Activated CD8-positive, alpha-beta T cell treated with anti-CD3 and anti-CD28 coated beads, Interleukin-2, amount 10 ng/mL, durations not matched to agents 7 days and 5 days (primary cell): ENCODE measurements around the gene ST3GAL4. TPM values are rescaled to one million over a fixed set of nuclear protein-coding genes. Genes with fewer than 3 reads are reported as not detected.
A peak's percentile ranks its signal among the peaks of the same experiment; 100 is the strongest.

Experiments
- ATAC-seq: fragments of 150-1000 bp; cut with Tn5 transposase; one replicate; pipeline ENCODE4 v1.10.0; 2021; ENCODE audit warnings: moderate library complexity
- CTCF ChIA-PET: fragments of 350-600 bp; sonication (Branson Sonifier 250); formaldehyde crosslinking; loops from one replicate; lab custom pipeline; 2021; ENCODE audit warnings: antibody characterized with exemption; lab: Charles Lee
- POLR2A ChIA-PET: fragments of 350-600 bp; sonication (Branson Sonifier 250); formaldehyde crosslinking; loops from one replicate; lab custom pipeline; 2021; ENCODE audit warnings: antibody characterized with exemption; lab: Charles Lee
- DNase-seq: peaks from one replicate; pipeline ENCODE4 v3.0.0-alpha.2; 2020
- H3K27ac Mint-ChIP-seq: one replicate; pipeline ENCODE4 v1.8.0; 2021; ENCODE audit warnings: mild to moderate bottlenecking, mixed read lengths
- H3K27me3 Mint-ChIP-seq: one replicate; pipeline ENCODE4 v1.8.0; 2021; ENCODE audit warnings: low read depth, mixed read lengths
- H3K36me3 Mint-ChIP-seq: one replicate; pipeline ENCODE4 v1.8.0; 2021; ENCODE audit warnings: low read depth, mixed read lengths
- H3K4me1 Mint-ChIP-seq: one replicate; pipeline ENCODE4 v1.8.0; 2021; ENCODE audit warnings: low read depth, mixed read lengths
- H3K4me3 Mint-ChIP-seq: one replicate; pipeline ENCODE4 v1.8.0; 2021; ENCODE audit warnings: mild to moderate bottlenecking, mixed read lengths
- H3K9me3 Mint-ChIP-seq: one replicate; pipeline ENCODE4 v1.8.0; 2022; ENCODE audit warnings: mixed read lengths; ENCODE audit not compliant: insufficient read depth
- total RNA-seq, 2 experiments: library from RNA; stranded (reverse); gene quantifications; one replicate each; pipeline ENCODE4 v1.2.3, GENCODE V29; 2021

The ST3GAL4 gene
- total RNA-seq, 2 experiments from 2014 or later = 10.3 to 11.8 TPM

GRCh38 chr11:126415128-126415527 is 59.6 kb downstream of the ST3GAL4 start:
- Mint-ChIP-seq H3K4me1 (peaks cover 12% of the 10 kb centered on the region), H3K9me3 (no peaks in the 10 kb centered on the region), H3K4me3 (no peak overlapping the region), H3K27ac (no peak overlapping the region), H3K27me3 (peaks cover 8% of the 10 kb centered on the region), H3K36me3 (no peaks in the 10 kb centered on the region)
- DNase-seq (no peak), ATAC-seq (no peak)
- POLR2A ChIA-PET = no interaction called here
- CTCF ChIA-PET = no interaction called here

- Mint-ChIP-seq H3K4me1 (peaks cover 18% of the 10 kb centered on the region), H3K27ac (peak overlapping the region; percentile 52), H3K36me3 (no peaks in the 10 kb centered on the region), H3K27me3 (peaks cover 8% of the 10 kb centered on the region), H3K9me3 (no peaks in the 10 kb centered on the region), H3K4me3 (peak overlapping the region; percentile 58)
- no peak for DNase-seq
- POLR2A ChIA-PET = interaction anchor here (0.7 kb wide), 1 partner anchor 143 kb away, joined by 3 read pairs; no protein-coding TSS in a partner anchor
- peak; percentile 25 for ATAC-seq
- CTCF ChIA-PET = interaction anchor here (1.5 kb wide), 1 partner anchor 65 kb away, joined by 6 read pairs; no protein-coding TSS in a partner anchor
Measured at GRCh38 chr11:126415669-126416420, 60.4 kb downstream of the ST3GAL4 start.

- Mint-ChIP-seq H3K27ac (peak overlapping the region; percentile 52), H3K9me3 (no peaks in the 10 kb centered on the region), H3K36me3 (no peaks in the 10 kb centered on the region), H3K4me1 (peaks cover 21% of the 10 kb centered on the region), H3K4me3 (peak overlapping the region; percentile 58), H3K27me3 (peaks cover 8% of the 10 kb centered on the region)
- ATAC-seq = peak; percentile 98
- ChIA-PET CTCF (interaction anchor here (1.5 kb wide), 1 partner anchor 64 kb away, joined by 6 read pairs; no protein-coding TSS in a partner anchor), POLR2A (no interaction called here)
- peak; percentile 82 for DNase-seq
Measured at GRCh38 chr11:126416542-126417090, 61.1 kb downstream of the ST3GAL4 start.

- no peak for DNase-seq
- ATAC-seq = no peak
- Mint-ChIP-seq H3K4me3 (peak overlapping the region; percentile 28), H3K27ac (no peak overlapping the region), H3K9me3 (no peaks in the 10 kb centered on the region), H3K36me3 (no peaks in the 10 kb centered on the region), H3K27me3 (peaks cover 8% of the 10 kb centered on the region), H3K4me1 (peaks cover 21% of the 10 kb centered on the region)
- CTCF ChIA-PET = interaction anchor here (0.7 to 2.7 kb wide), 3 partner anchors 24 to 63 kb away, joined by 3 to 8 read pairs (median 6); no protein-coding TSS in a partner anchor
- POLR2A ChIA-PET = no interaction called here
Measured at GRCh38 chr11:126417091-126417862, 61.8 kb downstream of the ST3GAL4 start.

GRCh38 chr11:126418887-126419286 is 63.4 kb downstream of the ST3GAL4 start:
- Mint-ChIP-seq H3K36me3 (no peaks in the 10 kb centered on the region), H3K27me3 (peaks cover 8% of the 10 kb centered on the region), H3K4me3 (no peak overlapping the region), H3K9me3 (no peaks in the 10 kb centered on the region), H3K4me1 (peaks cover 21% of the 10 kb centered on the region), H3K27ac (no peak overlapping the region)
- CTCF ChIA-PET = interaction anchor here (1.3 to 2.7 kb wide), 3 partner anchors 22 to 109 kb away, joined by 8 to 14 read pairs (median 11); no protein-coding TSS in a partner anchor
- no peak for ATAC-seq
- POLR2A ChIA-PET = no interaction called here
- DNase-seq = no peak

- CTCF ChIA-PET = interaction anchor here (0.6 to 2.7 kb wide), 3 partner anchors 21 to 1825 kb away, joined by 3 to 14 read pairs (median 8); no protein-coding TSS in a partner anchor
- POLR2A ChIA-PET = no interaction called here
- ATAC-seq (no peak), DNase-seq (no peak)
- Mint-ChIP-seq H3K36me3 (no peaks in the 10 kb centered on the region), H3K9me3 (no peaks in the 10 kb centered on the region), H3K27me3 (peaks cover 8% of the 10 kb centered on the region), H3K27ac (no peak overlapping the region), H3K4me3 (no peak overlapping the region), H3K4me1 (peaks cover 21% of the 10 kb centered on the region)
Measured at GRCh38 chr11:126419801-126420697, 64.6 kb downstream of the ST3GAL4 start.

- Mint-ChIP-seq H3K36me3 (no peaks in the 10 kb centered on the region), H3K27me3 (peaks cover 8% of the 10 kb centered on the region), H3K4me1 (peaks cover 20% of the 10 kb centered on the region), H3K27ac (no peak overlapping the region), H3K4me3 (no peak overlapping the region), H3K9me3 (no peaks in the 10 kb centered on the region)
- POLR2A ChIA-PET = no interaction called here
- no peak for DNase-seq
- no peak for ATAC-seq
- CTCF ChIA-PET = interaction anchor here (1.3 to 2.6 kb wide), 2 partner anchors 60 to 110 kb away, joined by 8 to 14 read pairs; no protein-coding TSS in a partner anchor
Measured at GRCh38 chr11:126420698-126421256, 65.3 kb downstream of the ST3GAL4 start.

GRCh38 chr11:126421271-126421671 is 65.8 kb downstream of the ST3GAL4 start:
- peaks cover 15% of the 10 kb centered on the region for H3K4me1 Mint-ChIP-seq
- no peaks in the 10 kb centered on the region for H3K36me3 Mint-ChIP-seq
- no peak for DNase-seq
- no peaks in the 10 kb centered on the region for H3K9me3 Mint-ChIP-seq
- CTCF ChIA-PET = interaction anchor here (1.3 kb wide), 1 partner anchor 111 kb away, joined by 8 read pairs; no protein-coding TSS in a partner anchor
- no peak for ATAC-seq
- POLR2A ChIA-PET = interaction anchor here (0.6 kb wide), 1 partner anchor 102 kb away, joined by 3 read pairs; no protein-coding TSS in a partner anchor
- no peak overlapping the region for H3K27ac Mint-ChIP-seq
- H3K4me3 Mint-ChIP-seq = no peak overlapping the region
- H3K27me3 Mint-ChIP-seq = peaks cover 8% of the 10 kb centered on the region

- H3K27me3 Mint-ChIP-seq = peaks cover 8% of the 10 kb centered on the region
- no peaks in the 10 kb centered on the region for H3K36me3 Mint-ChIP-seq
- DNase-seq (no peak), ATAC-seq (no peak)
- H3K4me1 Mint-ChIP-seq = peaks cover 13% of the 10 kb centered on the region
- H3K9me3 Mint-ChIP-seq = no peaks in the 10 kb centered on the region
- no peak overlapping the region for H3K4me3 Mint-ChIP-seq
- ChIA-PET POLR2A (no interaction called here), CTCF (interaction anchor here (1.3 to 1.5 kb wide), 2 partner anchors 58 to 112 kb away, joined by 3 to 8 read pairs; no protein-coding TSS in a partner anchor)
- H3K27ac Mint-ChIP-seq = no peak overlapping the region
Measured at GRCh38 chr11:126422446-126422845, 67.0 kb downstream of the ST3GAL4 start.

- ChIA-PET POLR2A (no interaction called here), CTCF (interaction anchor here (1.5 kb wide), 1 partner anchor 57 kb away, joined by 3 read pairs; no protein-coding TSS in a partner anchor)
- H3K4me1 Mint-ChIP-seq = peaks cover 13% of the 10 kb centered on the region
- DNase-seq (no peak), ATAC-seq (no peak)
- no peak overlapping the region for H3K27ac Mint-ChIP-seq
- H3K9me3 Mint-ChIP-seq = no peaks in the 10 kb centered on the region
- H3K36me3 Mint-ChIP-seq = no peaks in the 10 kb centered on the region
- H3K27me3 Mint-ChIP-seq = peaks cover 8% of the 10 kb centered on the region
- no peak overlapping the region for H3K4me3 Mint-ChIP-seq
Measured at GRCh38 chr11:126423154-126423553, 67.7 kb downstream of the ST3GAL4 start.
